IPS-18a (cell line): ENCODE data around the gene PEMT.
A peak's percentile ranks its signal among the peaks of the same experiment; 100 is the strongest.

Source experiments
- H3K27ac ChIP-seq: one replicate; pipeline ENCODE4 v1.5.1; 2013; ENCODE audit warnings: low read length
- H3K27me3 ChIP-seq: one replicate; pipeline ENCODE4 v1.6.1; 2013; ENCODE audit warnings: mild to moderate bottlenecking, low read length; ENCODE audit not compliant: control insufficient read depth, insufficient read depth
- H3K36me3 ChIP-seq: one replicate; pipeline ENCODE4 v1.6.1; 2013; ENCODE audit warnings: low read depth, low read length; ENCODE audit not compliant: control insufficient read depth
- H3K4me1 ChIP-seq: one replicate; pipeline ENCODE4 v1.6.1; 2013; ENCODE audit warnings: low read depth, low read length; ENCODE audit not compliant: control insufficient read depth
- H3K4me3 ChIP-seq: one replicate; pipeline ENCODE4 v1.5.1; 2013; ENCODE audit warnings: low read length
- H3K9ac ChIP-seq: one replicate; pipeline ENCODE4 v1.6.1; 2013; ENCODE audit warnings: mild to moderate bottlenecking, low read length, moderate library complexity
- H3K9me3 ChIP-seq: one replicate; pipeline ENCODE4 v1.6.1; 2013; ENCODE audit warnings: low read depth, low read length; ENCODE audit not compliant: control insufficient read depth

The PEMT gene

GRCh38 chr17:17626151-17626805 is 34.8 kb upstream of the PEMT start:
- Histone ChIP-seq H3K9me3 (no peaks in the 10 kb centered on the region), H3K27ac (no peak overlapping the region), H3K27me3 (no peaks in the 10 kb centered on the region), H3K4me3 (peak overlapping the region; percentile 21), H3K36me3 (no peaks in the 10 kb centered on the region), H3K9ac (no peak overlapping the region), H3K4me1 (peaks cover 9% of the 10 kb centered on the region)

- Histone ChIP-seq H3K9ac (no peak overlapping the region), H3K4me1 (peaks cover 9% of the 10 kb centered on the region), H3K4me3 (no peak overlapping the region), H3K27ac (no peak overlapping the region), H3K9me3 (no peaks in the 10 kb centered on the region), H3K27me3 (no peaks in the 10 kb centered on the region), H3K36me3 (no peaks in the 10 kb centered on the region)
Observed at GRCh38 chr17:17624741-17625140, 33.2 kb upstream of the PEMT start.

- Histone ChIP-seq H3K27ac (no peak overlapping the region), H3K4me1 (peaks cover 9% of the 10 kb centered on the region), H3K4me3 (no peak overlapping the region), H3K9me3 (no peaks in the 10 kb centered on the region), H3K27me3 (no peaks in the 10 kb centered on the region), H3K9ac (no peak overlapping the region), H3K36me3 (no peaks in the 10 kb centered on the region)
Observed at GRCh38 chr17:17623904-17624303, 32.4 kb upstream of the PEMT start.

GRCh38 chr17:17621254-17621653 is 29.7 kb upstream of the PEMT start:
- Histone ChIP-seq H3K36me3 (no peaks in the 10 kb centered on the region), H3K9me3 (no peaks in the 10 kb centered on the region), H3K9ac (no peak overlapping the region), H3K4me1 (peaks cover 4% of the 10 kb centered on the region), H3K27me3 (no peaks in the 10 kb centered on the region), H3K4me3 (no peak overlapping the region), H3K27ac (no peak overlapping the region)

- H3K36me3 ChIP-seq: no peaks in the 10 kb centered on the region
- H3K4me3 ChIP-seq: no peak overlapping the region
- no peak overlapping the region for H3K27ac ChIP-seq
- peaks cover 3% of the 10 kb centered on the region for H3K9me3 ChIP-seq
- no peaks in the 10 kb centered on the region for H3K27me3 ChIP-seq
- no peak overlapping the region for H3K9ac ChIP-seq
- peaks cover 3% of the 10 kb centered on the region for H3K4me1 ChIP-seq
Observed at GRCh38 chr17:17613708-17614114, 22.2 kb upstream of the PEMT start.

- Histone ChIP-seq H3K9ac (no peak overlapping the region), H3K9me3 (peaks cover 3% of the 10 kb centered on the region), H3K4me1 (peaks cover 3% of the 10 kb centered on the region), H3K4me3 (no peak overlapping the region), H3K36me3 (no peaks in the 10 kb centered on the region), H3K27me3 (no peaks in the 10 kb centered on the region), H3K27ac (no peak overlapping the region)
Observed at GRCh38 chr17:17612085-17613022, 20.8 kb upstream of the PEMT start.

- no peaks in the 10 kb centered on the region for H3K36me3 ChIP-seq
- H3K27me3 ChIP-seq: no peaks in the 10 kb centered on the region
- no peak overlapping the region for H3K4me3 ChIP-seq
- peaks cover 3% of the 10 kb centered on the region for H3K4me1 ChIP-seq
- no peak overlapping the region for H3K27ac ChIP-seq
- peaks cover 2% of the 10 kb centered on the region for H3K9me3 ChIP-seq
- no peak overlapping the region for H3K9ac ChIP-seq
Observed at GRCh38 chr17:17609121-17609520, 17.6 kb upstream of the PEMT start.

- Histone ChIP-seq H3K27ac (no peak overlapping the region), H3K27me3 (no peaks in the 10 kb centered on the region), H3K9me3 (no peaks in the 10 kb centered on the region), H3K4me3 (no peak overlapping the region), H3K4me1 (no peaks in the 10 kb centered on the region), H3K9ac (no peak overlapping the region), H3K36me3 (no peaks in the 10 kb centered on the region)
Observed at GRCh38 chr17:17606416-17607000, 15.0 kb upstream of the PEMT start.

DNA sequence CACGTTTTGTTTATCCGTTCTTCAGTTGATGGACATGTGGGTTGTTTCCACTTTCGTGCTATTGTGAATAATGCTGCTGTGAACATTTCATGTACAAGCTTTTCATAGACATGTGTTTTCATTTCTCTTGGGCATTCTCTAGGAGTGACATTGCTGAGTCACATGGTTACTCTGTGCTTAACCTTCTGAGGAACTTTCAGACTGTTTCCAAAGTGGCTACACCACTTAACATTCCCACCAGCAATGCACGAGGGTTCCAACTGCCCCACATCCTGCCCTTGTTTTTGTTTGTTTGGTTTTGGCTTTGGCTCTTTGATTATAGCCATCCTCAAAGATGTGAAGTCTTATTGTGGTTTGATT is 14.2 kb upstream of the PEMT start:
- no peaks in the 10 kb centered on the region for H3K27me3 ChIP-seq
- H3K9me3 ChIP-seq: no peaks in the 10 kb centered on the region
- no peak overlapping the region for H3K27ac ChIP-seq
- H3K4me3 ChIP-seq: no peak overlapping the region
- H3K36me3 ChIP-seq: no peaks in the 10 kb centered on the region
- H3K9ac ChIP-seq: no peak overlapping the region
- H3K4me1 ChIP-seq: no peaks in the 10 kb centered on the region

- H3K27me3 ChIP-seq: no peaks in the 10 kb centered on the region
- H3K36me3 ChIP-seq: no peaks in the 10 kb centered on the region
- no peak overlapping the region for H3K4me3 ChIP-seq
- no peak overlapping the region for H3K27ac ChIP-seq
- no peaks in the 10 kb centered on the region for H3K9me3 ChIP-seq
- H3K4me1 ChIP-seq: no peaks in the 10 kb centered on the region
- H3K9ac ChIP-seq: no peak overlapping the region
Observed at GRCh38 chr17:17605083-17605728, 13.7 kb upstream of the PEMT start.

DNA sequence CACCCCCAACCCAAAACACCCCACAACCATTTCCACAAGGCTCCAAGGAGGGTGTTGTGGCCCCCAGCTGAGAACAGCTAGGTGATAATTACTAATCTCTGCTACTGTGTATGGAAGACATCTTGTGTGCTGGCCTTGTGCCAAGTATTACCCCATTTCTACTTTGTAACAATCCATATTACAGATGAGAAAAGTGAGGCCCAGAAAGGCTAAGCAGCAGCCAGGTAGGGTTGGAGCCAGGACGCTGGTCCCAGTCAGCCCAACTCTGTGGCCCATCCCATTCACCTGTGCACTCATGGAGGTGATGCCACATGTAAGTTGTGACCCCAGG is 12.4 kb upstream of the PEMT start:
- no peak overlapping the region for H3K9ac ChIP-seq
- no peaks in the 10 kb centered on the region for H3K36me3 ChIP-seq
- H3K9me3 ChIP-seq: no peaks in the 10 kb centered on the region
- no peaks in the 10 kb centered on the region for H3K4me1 ChIP-seq
- H3K27me3 ChIP-seq: no peaks in the 10 kb centered on the region
- H3K27ac ChIP-seq: no peak overlapping the region
- no peak overlapping the region for H3K4me3 ChIP-seq
